HepG2 (cell line): Measurements from ENCODE around the gene MAP2K2. TPM values are rescaled to one million over a fixed set of nuclear protein-coding genes. Genes with fewer than 3 reads are reported as not detected.
A peak's percentile ranks its signal among the peaks of the same experiment; 100 is the strongest.

Experiments
- ATAC-seq: fragments of 200-7000 bp; cut with Tn5 transposase; 3 replicates; pipeline ENCODE4 v1.9.1; 2020; ENCODE audit warnings: mild to moderate bottlenecking, moderate library complexity
- BruUV-seq: library from RNA; stranded (reverse); fragments of 400-500 nt; replicated peaks from 2 replicates; lab custom pipeline; 2021; lab: Mats Ljungman, UMichigan
- CTCF ChIA-PET: fragments of 300-600 bp; formaldehyde crosslinking; extraction: SDS; loops from one replicate; lab custom pipeline; 2021; ENCODE audit warnings: low total read pairs, inconsistent platforms, low intra/inter-chr PET ratio; lab: Yijun Ruan, JAX
- POLR2A ChIA-PET: fragments of 350-600 bp; sonication (Branson Sonifier 250); formaldehyde crosslinking; loops from one replicate; lab custom pipeline; 2020; ENCODE audit warnings: antibody characterized with exemption, inconsistent platforms; lab: Yijun Ruan, JAX
- DNase-seq: peaks from one replicate; pipeline ENCODE4 v3.0.0-alpha.2; 2015; ENCODE audit warnings: low spot score
- FAIRE-seq: peaks from 3 replicates; lab custom pipeline; 2011; peaks lifted over from hg19 to GRCh38; lab: Jason Lieb, UNC
- H2AFZ ChIP-seq: one replicate; pipeline ENCODE4 v1.6.1; 2011; ENCODE audit warnings: low read length, inconsistent platforms
- H3K27ac ChIP-seq: fragments of 300-600 bp; 3 replicates; pipeline ENCODE4 v1.8.0; 2011; ENCODE audit warnings: mixed run types, mild to moderate bottlenecking, mixed read lengths, low read length, inconsistent platforms; ENCODE audit not compliant: insufficient read depth; ENCODE audit errors: extremely low read length
- H3K27me3 ChIP-seq, 2 experiments: fragments of 200-600 bp in 1 of 2; 2 replicates in 1 of 2; 3 replicates in 1 of 2; pipeline versions ENCODE4 v1.6.0 to v1.8.0; 2011; ENCODE audit warnings: low read length in 2 of 2, mild to moderate bottlenecking in 2 of 2, moderate library complexity in 2 of 2, inconsistent platforms in 1 of 2; ENCODE audit not compliant: insufficient read depth in 2 of 2, control insufficient read depth in 1 of 2
- H3K36me3 ChIP-seq, 2 experiments: fragments of 200-600 bp in 1 of 2; replicated peaks in 1 of 2; 2 replicates in 1 of 2; 3 replicates in 1 of 2; pipeline versions ENCODE4 v1.5.1 to v1.8.0; 2011; ENCODE audit warnings: low read length in 2 of 2, inconsistent platforms in 1 of 2; ENCODE audit not compliant: insufficient read depth in 2 of 2, control insufficient read depth in 1 of 2
- H3K4me1 ChIP-seq: 2 replicates; pipeline ENCODE4 v1.5.1; 2012; ENCODE audit warnings: low read length, inconsistent platforms; ENCODE audit not compliant: insufficient read depth
- H3K4me2 ChIP-seq: 2 replicates; pipeline ENCODE4 v1.6.0; 2011; ENCODE audit warnings: low read depth, low read length, inconsistent platforms
- H3K4me3 ChIP-seq, 3 experiments: fragments of 200-600 bp in 1 of 3; sonication (generic), shearing (Covaris generic) in 1 of 3; replicated peaks in 1 of 3; 2 replicates each; pipeline ENCODE4 v1.5.1; 2011 to 2016; ENCODE audit warnings: low read length in 3 of 3, inconsistent platforms in 2 of 3, low read depth in 2 of 3, mild to moderate bottlenecking in 2 of 3, control low read depth in 1 of 3, mixed read lengths in 1 of 3; ENCODE audit not compliant: insufficient read depth in 1 of 3
- H3K79me2 ChIP-seq: one replicate; pipeline ENCODE4 v1.6.1; 2011; ENCODE audit warnings: low read length, inconsistent platforms; ENCODE audit not compliant: insufficient read depth
- H3K9ac ChIP-seq: 2 replicates; pipeline ENCODE4 v1.6.0; 2011; ENCODE audit warnings: mild to moderate bottlenecking, low read depth, low read length, inconsistent platforms; ENCODE audit not compliant: insufficient read depth
- H3K9me3 ChIP-seq: 2 replicates; pipeline ENCODE4 v1.5.1; 2012; ENCODE audit warnings: mild to moderate bottlenecking, low read length
- H4K20me1 ChIP-seq: 2 replicates; pipeline ENCODE4 v1.6.0; 2011; ENCODE audit warnings: inconsistent platforms, mild to moderate bottlenecking, low read length, moderate library complexity; ENCODE audit not compliant: insufficient read depth
- CCAR2 ChIP-seq: fragments of 200-400 bp; formaldehyde crosslinking; optimal IDR thresholded peaks from 2 replicates; pipeline ENCODE3; 2018; ENCODE audit warnings: low read depth, mild to moderate bottlenecking, low read length, moderate library complexity
- POLR2G ChIP-seq: fragments of 200-400 bp; formaldehyde crosslinking; IDR thresholded peaks from 2 replicates; pipeline ENCODE4 v1.6.1; 2018; ENCODE audit warnings: mild to moderate bottlenecking, low read depth, low read length, moderate library complexity
- WGBS: methylation state at CpG from one replicate; pipeline ENCODE4 v1.1.6; 2017; ENCODE audit warnings: low lambda C conversion rate; 5-methylcytosine and 5-hydroxymethylcytosine counted together
- in situ Hi-C: cut with HindIII; loops from 2 replicates; pipeline ENCODE4 v1.10.0; 2017; ENCODE audit warnings: low pct_unique_long_range_greater_than_20kb; ENCODE audit not compliant: extremely low pct_ligation_motif_present
- intact Hi-C: fragments of 100-400 bp; cut with micrococcal nuclease; formaldehyde crosslinking; loops from one replicate; pipeline ENCODE4 v1.10.0; 2022; ENCODE audit not compliant: unreplicated experiment
- polyA plus RNA-seq, 8 experiments: library from polyadenylated mRNA; depleted of rRNA in 3 of 8; stranded (reverse) in 7 of 8; unstranded in 1 of 8; fragments of >200 nt; fragmentation: Illumina TruSeq in 4 of 8; extraction: Trizol in 4 of 8; gene quantifications; 2 replicates each; pipeline versions ENCODE4 v1.2.1 to v1.2.3, GENCODE V29; 2011 to 2016; ENCODE audit warnings: low read depth in 4 of 8, missing spikeins in 1 of 8, mixed read lengths in 1 of 8; ENCODE audit not compliant: insufficient read depth in 1 of 8
- total RNA-seq, 5 experiments: library from RNA; depleted of rRNA; stranded (reverse); fragments of >200 nt; fragmentation: Illumina TruSeq; extraction: Trizol; gene quantifications; 2 replicates each; pipeline ENCODE4 v1.2.3, GENCODE V29; 2016; ENCODE audit warnings: low read depth in 1 of 5
- TF ChIP-seq, protein P1 (sequence below): IDR thresholded peaks from 2 replicates; pipeline ENCODE4 v1.6.1; 2016; ENCODE audit warnings: low read depth, control low read depth
- TF ChIP-seq, protein P2 (sequence below): sonication (generic); formaldehyde crosslinking; IDR thresholded peaks from 2 replicates; pipeline ENCODE4 v1.4.0; 2020; ENCODE audit warnings: missing genetic modification reagents
- TF ChIP-seq, protein P3 (sequence below), 2 experiments: sonication (generic) in 1 of 2; formaldehyde crosslinking in 1 of 2; IDR thresholded peaks; 2 replicates each; pipeline versions ENCODE4 v1.4.0 to v1.6.1; 2018 to 2020; ENCODE audit warnings: missing genetic modification reagents in 2 of 2, borderline replicate concordance in 1 of 2, low read depth in 1 of 2, mild to moderate bottlenecking in 1 of 2, missing biosample characterization in 1 of 2

The MAP2K2 gene
- total and polyA plus RNA-seq, 2 of the 13 experiments (the other 11 are each of a cell fraction or from before 2014, with no cell fraction given) = 70.3 to 80.9 TPM

DNA sequence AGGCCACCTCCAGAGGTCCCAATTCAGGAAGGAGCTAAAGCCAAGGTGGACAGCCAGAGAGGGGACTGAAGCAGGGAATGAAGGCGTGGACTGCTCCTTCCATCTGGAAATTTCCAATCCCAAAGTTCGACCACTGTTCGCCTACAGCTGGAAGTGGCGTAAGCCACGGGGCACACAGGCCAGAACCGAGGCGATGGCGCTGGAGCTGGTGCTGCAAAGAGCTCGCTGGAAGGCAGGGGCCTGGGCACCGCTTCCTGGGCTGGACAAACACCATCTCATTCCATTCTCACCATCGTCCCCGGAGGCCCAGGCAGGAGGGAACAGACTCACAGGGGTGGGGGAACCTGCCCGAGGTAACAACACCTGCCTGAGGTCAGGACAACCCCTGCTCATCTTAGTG lies 4.2 kb downstream of the MAP2K2 start (continued):
- TF ChIP-seq, protein P1, sequence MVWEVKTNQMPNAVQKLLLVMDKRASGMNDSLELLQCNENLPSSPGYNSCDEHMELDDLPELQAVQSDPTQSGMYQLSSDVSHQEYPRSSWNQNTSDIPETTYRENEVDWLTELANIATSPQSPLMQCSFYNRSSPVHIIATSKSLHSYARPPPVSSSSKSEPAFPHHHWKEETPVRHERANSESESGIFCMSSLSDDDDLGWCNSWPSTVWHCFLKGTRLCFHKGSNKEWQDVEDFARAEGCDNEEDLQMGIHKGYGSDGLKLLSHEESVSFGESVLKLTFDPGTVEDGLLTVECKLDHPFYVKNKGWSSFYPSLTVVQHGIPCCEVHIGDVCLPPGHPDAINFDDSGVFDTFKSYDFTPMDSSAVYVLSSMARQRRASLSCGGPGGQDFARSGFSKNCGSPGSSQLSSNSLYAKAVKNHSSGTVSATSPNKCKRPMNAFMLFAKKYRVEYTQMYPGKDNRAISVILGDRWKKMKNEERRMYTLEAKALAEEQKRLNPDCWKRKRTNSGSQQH (CRISPR knock-in tag) = no peak
- TF ChIP-seq, protein P2, sequence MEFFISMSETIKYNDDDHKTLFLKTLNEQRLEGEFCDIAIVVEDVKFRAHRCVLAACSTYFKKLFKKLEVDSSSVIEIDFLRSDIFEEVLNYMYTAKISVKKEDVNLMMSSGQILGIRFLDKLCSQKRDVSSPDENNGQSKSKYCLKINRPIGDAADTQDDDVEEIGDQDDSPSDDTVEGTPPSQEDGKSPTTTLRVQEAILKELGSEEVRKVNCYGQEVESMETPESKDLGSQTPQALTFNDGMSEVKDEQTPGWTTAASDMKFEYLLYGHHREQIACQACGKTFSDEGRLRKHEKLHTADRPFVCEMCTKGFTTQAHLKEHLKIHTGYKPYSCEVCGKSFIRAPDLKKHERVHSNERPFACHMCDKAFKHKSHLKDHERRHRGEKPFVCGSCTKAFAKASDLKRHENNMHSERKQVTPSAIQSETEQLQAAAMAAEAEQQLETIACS (CRISPR knock-in tag) = no peak
- TF ChIP-seq, protein P3, sequence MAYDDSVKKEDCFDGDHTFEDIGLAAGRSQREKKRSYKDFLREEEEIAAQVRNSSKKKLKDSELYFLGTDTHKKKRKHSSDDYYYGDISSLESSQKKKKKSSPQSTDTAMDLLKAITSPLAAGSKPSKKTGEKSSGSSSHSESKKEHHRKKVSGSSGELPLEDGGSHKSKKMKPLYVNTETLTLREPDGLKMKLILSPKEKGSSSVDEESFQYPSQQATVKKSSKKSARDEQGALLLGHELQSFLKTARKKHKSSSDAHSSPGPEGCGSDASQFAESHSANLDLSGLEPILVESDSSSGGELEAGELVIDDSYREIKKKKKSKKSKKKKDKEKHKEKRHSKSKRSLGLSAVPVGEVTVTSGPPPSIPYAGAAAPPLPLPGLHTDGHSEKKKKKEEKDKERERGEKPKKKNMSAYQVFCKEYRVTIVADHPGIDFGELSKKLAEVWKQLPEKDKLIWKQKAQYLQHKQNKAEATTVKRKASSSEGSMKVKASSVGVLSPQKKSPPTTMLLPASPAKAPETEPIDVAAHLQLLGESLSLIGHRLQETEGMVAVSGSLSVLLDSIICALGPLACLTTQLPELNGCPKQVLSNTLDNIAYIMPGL (CRISPR knock-in tag; IDR thresholded peaks at IDR 0.05; ENCODE audit: borderline replicate concordance in 1 of 2, low read depth in 1 of 2) = no peak

DNA sequence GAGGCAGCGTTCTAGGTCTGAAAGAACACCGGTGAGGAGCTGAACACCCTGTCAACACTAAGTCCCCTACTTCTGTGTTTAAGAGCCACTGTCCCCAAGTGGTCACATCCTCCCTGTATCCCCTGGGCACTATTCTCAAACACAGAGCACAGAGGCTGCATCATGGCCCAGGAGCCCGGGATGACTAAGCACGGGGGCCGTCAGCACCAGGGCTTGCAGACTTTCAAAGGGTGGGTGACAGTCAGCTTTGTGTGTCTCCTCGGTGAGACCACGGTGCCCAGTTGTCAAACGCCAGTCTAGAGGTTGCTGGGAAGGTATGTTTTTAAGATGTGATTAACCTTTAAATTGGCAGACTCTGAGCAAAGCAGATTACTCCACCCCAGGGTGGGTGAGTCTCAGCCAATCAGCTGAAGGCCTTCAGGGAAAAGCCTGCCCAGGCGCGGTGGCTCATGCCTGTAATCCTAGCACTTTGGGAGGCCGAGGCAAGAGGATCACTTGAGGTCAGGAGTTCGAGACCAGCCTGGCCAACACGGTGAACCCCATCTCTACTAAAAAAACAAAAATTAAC lies 8.0 kb downstream of the MAP2K2 start:
- peaks cover 17 to 55% of the 10 kb centered on the region in 2 experiments; a peak in 4 of 5 replicates for H3K36me3 ChIP-seq
- no peak for DNase-seq
- no peak overlapping the region for H3K4me3 ChIP-seq
- no peak overlapping the region for H3K4me2 ChIP-seq
- BruUV-seq = no TSS peak
- H3K9me3 ChIP-seq = no peaks in the 10 kb centered on the region
- WGBS = 94% methylated on average over 7 of the region's 13 CpGs
- H3K4me1 ChIP-seq = no peaks in the 10 kb centered on the region; the same call in 1 of the 2 replicates
- CTCF ChIA-PET = no interaction called here
- in situ Hi-C loops = no loop called here
- intact Hi-C loops = no loop called here
- POLR2A ChIA-PET = no interaction called here
- H3K79me2 ChIP-seq = no peaks in the 10 kb centered on the region
- no peak overlapping the region for H2AFZ ChIP-seq
- 0 out of 2 replicates have a peak, but pooled peaks cover 3% of the 10 kb centered on the region for H4K20me1 ChIP-seq
- FAIRE-seq = no peak
- no peaks in the 10 kb centered on the region for H3K27me3 ChIP-seq
- H3K9ac ChIP-seq = no peak overlapping the region
- no peak for TF ChIP-seq CCAR2
- TF ChIP-seq POLR2G = 0 out of 2 replicates have a peak, but pooled peaks have one; percentile 2
- no peak for ATAC-seq
- no peak overlapping the region for H3K27ac ChIP-seq
